Measurements from ENCODE around the gene TCF7L1. TPM values are rescaled to one million over a fixed set of nuclear protein-coding genes. Genes with fewer than 3 reads are reported as not detected.

TCF7L1 gene
- polyA plus RNA-seq, 3 donors: 56.7 to 62.1 (median 58.2) TPM

DNA sequence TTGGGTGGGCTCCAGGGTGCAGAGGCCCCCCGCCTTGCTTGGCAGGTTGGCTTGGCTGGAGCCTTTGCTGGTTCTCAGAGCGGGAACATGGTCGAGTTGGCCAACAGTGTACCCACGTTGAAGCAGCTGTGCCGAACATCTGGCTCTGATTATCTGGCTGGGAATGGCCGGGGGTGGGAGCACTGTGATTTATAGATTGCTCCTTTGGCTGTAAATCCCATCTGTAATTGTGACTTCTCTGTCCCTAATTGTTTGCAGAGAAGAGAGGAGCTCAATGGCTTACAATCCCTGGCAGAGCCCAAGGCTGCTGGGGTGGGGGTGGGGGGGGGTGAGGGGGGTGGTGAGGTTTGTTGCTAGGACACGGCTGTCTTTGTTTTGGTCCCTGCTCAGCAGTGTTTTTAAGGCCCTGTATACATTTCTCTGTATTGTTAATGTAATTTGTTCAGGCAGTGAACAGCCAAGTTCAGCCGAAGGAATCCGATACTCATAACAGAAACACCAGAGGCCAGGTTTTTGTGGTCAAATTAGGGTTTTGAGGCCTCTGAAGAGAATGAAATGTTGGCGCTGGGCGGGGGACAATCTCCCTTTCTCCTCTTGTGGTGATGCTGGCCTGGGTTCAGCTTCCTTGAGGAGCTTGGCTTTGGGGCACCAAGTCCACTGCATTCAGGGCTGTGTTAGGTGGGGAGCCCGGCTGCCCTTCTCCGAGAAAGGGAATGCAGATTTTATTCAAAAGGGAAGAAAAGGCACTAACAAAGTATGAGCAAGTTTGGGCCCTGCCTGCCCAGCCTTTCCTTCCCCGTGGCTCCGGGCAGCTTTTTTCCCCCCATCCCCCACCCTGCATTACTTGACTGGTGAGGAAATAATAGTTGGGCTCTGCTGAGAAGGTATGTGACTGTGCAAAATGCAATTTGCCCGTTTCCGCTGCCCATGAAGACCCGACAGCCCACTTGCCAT lies 82.5 kb downstream of the TCF7L1 start:
- peak; percentile 73 for DNase-seq

DNA sequence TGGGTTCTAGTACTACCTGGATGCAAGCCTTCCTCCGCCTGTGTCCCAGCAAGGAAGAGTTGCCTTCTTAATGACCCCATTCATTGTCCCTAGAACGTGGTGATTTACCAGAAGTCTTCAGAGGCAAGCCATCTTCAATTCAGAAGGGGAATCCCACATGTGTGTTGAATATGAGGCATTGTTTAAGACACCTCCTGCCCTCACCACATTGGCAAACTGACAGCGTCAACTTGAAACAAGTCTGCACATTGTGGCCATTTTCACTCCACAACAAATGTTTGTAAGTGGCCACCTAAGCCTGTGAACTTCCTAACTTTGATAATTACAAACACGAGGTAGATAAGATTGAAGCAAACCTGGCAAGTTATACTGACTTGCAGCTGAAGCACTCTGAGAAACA lies 83.7 kb downstream of the TCF7L1 start:
- DNase-seq: no peak

DNA sequence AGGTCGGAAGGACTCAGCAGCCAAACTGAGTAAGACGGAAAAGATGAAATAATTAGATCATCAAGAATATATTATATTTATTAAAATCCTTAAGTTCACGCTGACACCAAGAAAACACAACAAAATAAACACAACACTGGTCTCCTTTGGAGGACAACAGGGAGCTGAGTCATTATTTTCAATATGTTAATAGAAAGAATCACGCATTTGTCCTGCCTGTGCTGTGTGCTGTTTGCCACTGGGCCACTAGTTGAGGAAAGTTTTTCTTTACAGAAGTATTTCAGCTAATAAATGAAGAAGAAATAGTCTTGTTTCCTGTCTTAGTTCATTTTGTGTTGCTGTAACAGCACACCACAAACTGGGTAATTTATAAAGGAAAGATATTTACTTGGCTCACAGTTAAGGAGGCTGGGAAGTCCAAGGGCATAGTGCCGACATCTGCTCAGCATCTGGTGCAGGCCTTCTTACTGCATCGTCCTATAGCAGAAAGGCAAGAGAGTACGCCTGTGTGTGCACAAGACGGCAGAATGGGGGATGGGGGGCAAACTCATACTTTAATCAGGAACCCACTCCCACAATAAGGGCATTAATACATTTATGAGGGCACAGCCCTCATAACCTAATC lies 88.0 kb downstream of the TCF7L1 start:
- DNase-seq: no peak

DNA sequence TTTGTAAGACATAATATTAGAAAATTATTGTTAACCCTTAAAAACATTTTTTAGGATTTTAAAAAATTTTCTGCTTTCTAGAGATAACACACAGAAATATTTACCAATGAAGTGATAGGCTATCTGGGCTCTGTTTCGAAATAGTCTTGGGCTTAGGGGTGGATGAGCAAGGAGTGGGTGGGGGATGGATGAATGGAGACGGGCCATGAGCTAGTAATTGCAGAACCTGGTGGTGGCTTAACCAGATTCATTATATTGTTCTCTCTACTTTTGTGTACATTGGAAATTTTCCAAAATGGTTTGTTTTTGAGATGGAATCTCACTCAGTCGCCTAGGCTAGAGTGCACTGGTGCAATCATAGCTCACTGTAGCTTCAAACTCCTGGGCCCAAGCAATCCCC lies 89.6 kb downstream of the TCF7L1 start:
- DNase-seq: no peak

DNA sequence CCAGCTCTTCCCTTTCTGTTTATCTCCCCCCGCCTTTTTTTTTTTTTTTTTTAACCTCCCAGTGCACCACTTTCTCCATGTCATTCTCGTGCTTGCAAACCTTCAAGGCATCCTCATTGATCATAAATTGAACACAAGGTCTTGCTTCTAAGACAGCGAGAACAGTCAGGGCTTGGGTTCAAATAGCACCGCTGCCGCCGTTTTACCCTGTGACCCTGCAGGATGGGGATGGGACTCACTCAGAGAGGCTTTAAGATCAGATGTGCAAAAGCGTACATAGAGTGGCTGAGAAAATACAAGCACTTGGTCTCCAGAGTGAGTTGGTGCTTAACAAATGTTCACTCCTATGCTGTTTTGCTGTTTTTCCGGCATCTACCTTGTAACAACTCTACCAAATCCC lies 93.6 kb downstream of the TCF7L1 start:
- DNase-seq: no peak

DNA sequence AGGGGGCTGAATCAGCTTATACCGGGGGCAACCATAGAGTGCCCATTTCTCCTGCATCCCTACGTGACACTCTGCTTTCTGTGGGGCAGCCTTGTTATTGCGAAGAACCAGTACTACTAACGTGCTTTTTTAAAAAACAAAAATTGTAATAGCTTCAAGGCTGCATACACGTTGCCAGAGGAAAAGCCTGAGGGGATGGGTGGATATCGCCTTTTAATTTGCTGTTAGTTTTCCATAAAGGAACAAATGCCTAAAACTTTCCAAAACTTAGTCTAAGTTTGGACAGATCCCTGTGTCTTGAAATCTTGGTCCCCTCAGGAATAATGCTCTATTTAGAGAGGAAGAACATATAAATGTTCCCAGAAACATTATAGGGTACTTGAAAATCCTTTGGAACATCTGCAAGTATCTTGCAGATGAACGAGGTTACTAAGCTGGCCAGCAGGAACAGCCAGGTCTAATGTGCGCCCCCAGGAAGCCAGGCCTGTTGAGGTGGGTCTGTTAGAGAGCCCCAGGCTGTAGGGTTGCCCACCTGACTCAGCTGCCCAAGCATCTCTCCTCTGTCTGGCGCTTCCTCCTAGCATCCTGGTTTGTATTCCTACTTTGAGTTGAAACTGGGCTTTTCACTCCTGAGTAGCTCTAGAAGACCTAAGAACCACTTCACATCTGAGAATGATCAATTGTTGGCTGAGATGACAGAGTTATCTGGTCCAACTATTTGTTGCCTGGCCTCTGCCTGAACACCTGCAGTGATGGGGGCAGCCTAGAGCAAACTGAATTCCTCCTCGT lies 97.7 kb downstream of the TCF7L1 start:
- no peak for DNase-seq

DNA sequence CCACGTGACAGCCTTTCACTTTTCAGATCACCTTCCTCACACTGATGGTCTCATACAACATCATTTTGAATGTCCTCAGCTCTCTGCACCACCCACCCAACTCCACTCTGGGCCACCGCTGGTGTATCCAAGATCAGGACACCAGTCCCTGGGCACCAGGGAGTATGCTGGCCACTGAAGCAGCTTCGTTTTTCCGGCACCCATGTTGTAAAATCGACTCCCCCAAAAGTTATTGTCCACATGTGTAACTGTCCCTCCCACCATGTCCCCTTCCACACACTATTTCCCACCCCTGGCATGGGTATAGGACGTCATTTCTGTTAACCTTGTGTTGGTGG lies 98.2 kb downstream of the TCF7L1 start:
- DNase-seq: no peak

DNA sequence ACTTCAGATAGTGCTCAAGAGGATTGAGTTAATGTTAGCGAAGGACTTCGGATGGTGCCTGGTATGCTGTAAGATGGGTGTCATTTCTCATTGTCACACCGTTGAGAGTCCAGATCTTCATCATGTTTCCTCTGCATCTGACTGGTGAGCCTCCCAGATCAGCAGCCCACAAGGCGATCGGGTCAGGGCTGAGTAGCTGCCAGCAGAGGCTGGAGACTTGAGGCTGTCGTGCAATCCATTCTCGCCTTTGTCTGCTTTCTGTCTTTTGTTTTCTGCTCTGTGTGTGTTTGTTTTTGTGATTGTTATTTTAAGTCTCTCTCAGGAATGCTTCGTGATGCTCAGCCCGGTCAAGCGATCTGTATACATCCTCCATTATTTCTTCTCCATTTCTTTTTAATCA lies 98.8 kb downstream of the TCF7L1 start:
- no peak for DNase-seq

DNA sequence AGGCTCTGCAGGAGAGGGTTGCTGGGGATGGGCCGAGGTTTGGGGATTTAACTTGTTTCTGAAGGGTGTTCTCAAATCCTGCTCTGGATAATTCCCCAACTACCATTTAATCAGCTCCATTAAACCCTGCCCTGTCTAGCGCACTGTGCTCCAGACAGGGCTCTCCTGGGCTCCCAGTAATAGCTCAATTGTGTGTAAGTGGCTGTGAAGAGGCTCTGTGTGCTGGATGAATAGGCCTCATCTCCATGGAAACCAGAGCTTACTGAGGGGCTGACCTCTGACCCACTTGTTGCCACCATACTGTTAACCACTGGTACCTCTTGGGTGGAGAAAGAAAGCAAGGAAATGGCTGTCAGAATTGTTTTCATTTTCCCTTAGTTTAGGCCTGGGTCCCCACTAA lies 101.7 kb downstream of the TCF7L1 start:
- no peak for DNase-seq

DNA sequence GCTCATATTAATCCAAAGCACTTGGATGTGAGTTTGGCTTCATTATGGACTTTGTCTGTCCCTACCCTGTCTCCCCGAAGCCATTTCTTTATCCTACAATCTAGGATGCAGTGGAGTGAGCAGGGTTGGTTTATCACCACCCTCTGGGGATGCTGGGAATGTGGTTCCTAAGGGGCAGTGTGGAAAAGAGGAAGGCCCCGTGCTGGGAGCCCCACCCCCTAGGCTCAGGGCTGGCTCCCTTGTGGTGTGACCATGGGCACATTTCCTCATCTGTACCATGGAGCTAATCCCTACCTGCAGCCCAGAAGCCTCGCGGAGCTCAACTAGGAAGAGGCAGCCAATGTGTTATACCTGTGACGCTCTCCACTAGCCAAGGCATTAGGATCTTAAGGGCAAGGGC lies 102.1 kb downstream of the TCF7L1 start:
- no peak for DNase-seq

DNA sequence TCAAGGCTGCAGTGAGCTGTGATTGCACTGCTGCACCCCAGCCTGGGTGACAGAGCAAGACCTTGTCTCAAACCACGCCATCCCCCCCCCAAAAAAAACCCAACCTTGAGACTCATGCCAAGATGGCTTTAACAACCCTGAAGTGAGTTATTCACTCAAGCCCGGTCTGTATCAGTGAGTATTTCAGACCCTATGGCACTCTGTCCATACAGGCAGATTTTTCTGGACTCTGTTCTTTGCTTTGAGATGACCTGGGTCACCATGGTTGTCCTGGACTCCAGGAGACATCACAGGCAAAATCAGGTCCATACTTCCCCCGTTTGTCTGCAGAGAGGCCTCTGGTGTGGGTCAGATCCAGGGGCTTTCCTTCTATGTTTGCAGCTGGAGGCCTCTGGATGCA lies 102.9 kb downstream of the TCF7L1 start:
- DNase-seq: no peak

DNA sequence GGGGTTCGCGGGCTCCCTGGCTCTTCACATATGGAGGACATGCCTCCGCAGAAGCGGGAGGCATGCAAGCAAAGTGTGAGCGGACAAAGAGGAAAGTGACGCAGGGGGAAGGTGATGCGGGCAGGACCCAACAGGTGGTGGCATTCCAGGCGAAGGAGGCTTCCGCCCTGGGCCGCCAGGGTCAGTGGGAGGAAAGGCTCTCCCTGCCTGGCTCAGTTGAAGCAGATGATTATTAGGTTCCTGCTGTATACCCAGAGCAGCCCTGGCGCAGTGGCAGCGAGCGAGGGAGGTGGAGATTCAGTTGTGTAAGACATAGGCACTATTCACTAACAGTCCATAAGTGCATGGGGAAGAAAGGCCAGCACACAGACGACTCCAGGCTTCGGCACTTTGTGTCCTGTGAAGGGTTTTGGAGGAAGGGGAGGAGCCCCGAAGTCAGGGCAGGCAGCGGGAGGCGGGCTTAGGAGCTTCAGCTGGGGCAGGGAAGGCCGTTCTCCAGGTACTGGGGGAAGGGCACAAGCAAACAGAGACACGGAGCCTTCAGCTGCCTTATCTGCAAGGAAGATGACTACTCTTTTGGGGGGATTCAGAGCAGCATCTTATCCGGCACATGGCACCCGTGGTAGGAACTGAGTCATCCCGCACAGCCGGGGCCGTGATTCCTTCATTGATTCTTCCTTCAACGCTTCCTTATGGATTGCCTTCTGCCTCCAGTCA lies 104.8 kb downstream of the TCF7L1 start:
- no peak for DNase-seq

DNA sequence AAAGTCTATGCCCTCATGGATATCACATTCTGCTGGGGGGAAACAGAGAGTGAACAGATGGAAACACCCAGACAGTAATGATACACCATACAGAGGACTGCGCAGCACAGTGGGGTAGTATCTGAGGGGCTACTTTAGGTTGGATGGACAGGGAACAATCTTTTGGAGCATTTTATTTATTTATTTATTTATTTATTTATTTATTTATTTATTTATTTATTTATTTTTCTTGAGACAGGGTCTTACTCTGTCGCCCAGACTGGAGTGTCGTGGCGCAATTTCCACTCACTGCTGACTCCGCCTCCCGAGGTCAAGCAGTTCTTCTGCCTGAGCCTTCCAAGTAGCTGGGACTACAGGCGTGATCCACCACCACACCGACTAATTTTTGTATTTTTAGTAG lies 105.4 kb downstream of the TCF7L1 start:
- no peak for DNase-seq

DNA sequence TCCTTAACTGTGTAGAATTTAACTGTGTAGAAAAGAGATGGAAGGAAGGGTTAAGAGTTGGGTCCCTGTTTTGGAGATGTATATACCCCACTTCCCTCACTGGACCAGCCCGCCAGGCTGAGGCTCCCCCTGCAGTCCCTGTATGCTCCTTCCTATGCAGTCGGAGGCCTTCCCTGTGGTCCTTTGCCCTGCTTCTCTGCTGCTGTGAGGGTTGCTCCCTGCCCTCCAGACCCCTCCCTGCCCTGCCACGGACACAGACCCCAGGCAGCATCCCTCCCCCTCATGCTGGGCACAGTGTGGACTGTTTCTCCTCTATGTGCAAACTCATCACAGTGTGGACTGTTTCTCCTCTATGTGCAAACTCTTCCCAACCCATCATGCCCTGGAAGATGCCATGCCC lies 105.9 kb downstream of the TCF7L1 start:
- DNase-seq: no peak

DNA sequence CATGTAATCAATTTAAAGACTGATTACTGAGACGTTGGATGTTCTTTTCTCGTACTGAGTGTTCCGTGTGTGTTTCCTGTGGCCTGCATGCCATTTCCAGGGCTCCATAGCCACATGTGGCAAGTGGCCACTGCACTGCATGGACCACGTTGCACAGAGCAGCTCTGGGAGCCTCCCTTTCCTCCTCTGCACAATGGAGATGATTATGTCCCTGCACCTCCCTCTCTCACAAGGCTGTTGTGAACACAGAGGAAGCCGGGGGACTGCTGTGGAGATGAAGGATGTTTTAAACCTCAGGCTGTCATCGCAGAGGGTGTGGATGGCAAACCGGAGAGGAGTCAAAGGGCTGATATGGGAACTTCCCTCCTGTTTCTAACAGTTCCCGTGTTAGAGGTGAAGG lies 106.9 kb downstream of the TCF7L1 start:
- DNase-seq: no peak

DNA sequence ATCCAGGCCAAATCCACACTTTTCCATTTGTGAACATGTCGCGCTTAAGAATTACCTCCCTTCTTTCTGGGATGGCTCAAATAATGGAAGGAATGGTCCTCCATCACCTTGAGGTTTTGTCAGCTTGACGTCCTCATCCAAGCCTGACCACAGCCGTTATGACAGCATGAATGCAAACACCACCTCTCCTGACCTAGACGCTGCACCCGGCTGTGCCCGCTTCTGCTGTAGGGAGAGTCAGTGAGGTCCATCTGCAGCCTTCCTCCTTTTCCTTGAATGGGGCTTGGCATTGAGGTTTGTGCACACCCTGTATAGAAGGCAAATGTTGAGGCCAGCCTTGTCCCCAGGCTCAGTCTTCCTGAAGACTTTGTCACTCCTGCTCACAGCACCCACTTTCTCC lies 109.1 kb downstream of the TCF7L1 start:
- DNase-seq: no peak

DNA sequence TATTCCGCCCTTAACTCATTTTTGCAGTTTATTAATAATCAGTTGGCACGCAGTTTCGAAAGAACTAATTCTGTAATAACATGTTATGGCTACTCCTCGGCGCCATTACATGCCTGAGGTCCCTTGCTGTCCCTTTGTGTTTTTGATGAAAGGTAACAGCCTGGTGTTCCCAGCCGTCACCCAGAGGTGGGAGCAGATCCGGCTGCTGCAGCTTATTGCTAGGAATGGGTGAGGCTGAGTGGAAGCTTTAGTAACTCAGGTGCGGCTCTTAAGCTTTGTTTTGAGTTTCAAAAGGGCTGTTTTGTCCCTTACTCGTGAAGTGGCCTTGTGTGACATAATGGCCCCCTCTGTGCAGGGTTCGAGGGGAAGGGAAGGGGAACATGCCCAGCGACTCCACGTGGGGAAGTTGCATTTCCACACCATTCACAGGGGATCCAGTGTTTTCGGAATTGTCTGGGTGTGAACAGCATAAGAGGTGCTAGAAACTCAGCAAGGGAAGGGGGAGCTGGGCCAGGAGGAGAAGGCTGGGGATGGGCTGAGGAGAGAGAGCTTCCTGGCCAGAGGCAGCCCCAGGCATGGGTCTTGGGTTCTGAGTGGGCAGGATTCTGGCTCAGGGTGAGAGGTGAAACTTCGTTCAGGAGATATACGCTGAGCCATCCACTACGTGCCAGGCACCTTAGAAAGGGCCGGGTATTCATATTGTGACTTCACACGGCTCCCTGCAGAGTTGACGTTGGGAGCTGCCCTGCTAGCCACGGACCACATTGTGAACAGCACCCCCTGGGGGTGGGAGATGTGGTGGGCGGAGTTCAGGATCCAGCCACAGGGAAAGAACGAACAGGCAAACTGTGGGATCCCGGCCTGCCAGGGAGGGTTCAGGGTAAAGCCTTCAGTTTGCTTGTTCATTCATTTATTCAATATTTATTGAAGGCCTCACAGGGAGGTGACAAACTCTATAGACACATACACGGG lies 110.2 kb downstream of the TCF7L1 start:
- no peak for DNase-seq

DNA sequence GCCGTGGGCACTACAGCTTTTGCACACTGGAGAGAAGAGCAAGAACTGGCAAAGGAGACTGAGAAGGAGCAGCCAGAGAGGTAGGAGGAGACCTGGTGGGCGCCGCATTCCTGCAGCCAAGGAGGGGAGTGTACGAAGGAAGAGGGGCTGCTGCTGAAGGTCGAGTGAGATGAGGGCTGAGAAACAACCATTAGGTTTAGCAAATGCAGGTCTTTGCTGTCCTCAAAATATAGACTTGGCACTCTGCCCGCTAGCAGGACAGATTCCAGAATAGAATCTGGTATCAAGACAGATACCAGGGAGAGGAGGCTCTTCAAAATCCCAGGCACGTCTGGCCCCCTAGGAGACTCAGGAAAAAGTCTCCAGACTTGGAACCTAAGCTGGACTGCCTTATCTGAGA lies 111.6 kb downstream of the TCF7L1 start:
- no peak for DNase-seq

DNA sequence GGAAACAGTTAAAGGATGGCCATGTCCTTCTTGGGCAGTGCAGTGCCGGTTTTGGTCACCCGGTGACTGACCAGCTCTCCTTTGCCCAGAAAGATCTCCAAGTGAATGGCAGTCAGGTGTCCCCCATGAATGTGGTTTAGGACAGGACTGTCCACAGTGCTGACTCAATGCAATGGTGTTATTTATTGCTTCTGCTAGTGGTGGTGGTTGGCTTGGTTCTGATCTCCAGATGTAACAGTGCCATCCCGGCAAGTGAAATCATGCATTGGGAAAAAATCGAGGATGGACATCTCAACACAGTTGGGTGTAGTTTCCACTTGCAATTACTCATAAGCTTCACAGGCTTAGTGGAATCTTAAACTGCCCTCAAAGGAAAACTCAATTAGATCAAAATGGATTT lies 112.7 kb downstream of the TCF7L1 start:
- DNase-seq: no peak

DNA sequence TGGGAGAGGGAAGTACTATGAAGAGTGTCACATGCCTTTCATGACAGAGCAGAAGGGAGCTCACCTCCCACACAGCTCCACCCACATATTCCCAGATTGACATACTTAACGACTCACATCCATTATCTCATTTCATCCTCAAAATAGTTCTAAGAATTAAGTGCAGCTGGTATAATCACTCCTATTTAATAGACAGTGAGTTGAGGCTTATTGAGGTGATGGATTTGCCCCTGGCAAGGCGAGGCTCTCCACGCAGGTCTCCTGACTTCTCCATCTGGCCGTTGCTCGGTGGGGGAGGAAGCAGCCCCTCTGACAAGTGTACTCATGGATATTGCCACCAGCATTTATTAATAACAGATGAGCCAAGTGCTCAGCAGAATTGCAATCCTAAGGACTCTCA lies 113.2 kb downstream of the TCF7L1 start:
- DNase-seq: no peak

DNA sequence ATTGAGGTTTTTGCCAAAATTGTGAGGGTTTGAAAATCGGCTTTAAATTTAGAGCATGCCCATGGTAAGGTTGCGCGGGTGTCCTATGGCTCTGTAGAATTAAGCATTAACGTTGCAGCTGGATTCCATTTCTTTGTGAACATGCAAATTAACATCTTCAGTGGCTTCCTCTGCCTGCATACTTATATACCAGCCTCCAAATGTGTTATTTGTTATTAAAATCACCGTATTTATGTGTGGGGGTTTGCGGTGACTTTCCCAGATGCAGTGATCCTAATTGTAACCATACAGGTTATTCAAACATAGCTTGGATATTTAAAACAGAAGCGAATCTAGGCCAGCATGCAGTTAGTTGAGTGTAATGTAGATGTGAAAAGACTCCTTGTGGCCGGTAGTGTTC lies 114.4 kb downstream of the TCF7L1 start:
- DNase-seq: no peak
